NCI-H146 (cell line): Measurements from ENCODE around the gene ADAMTS19.

Source experiments
- DNase-seq: peaks from one replicate; lab custom pipeline; 2025; lab: John Stamatoyannopoulos, UW

Gene ADAMTS19

GRCh38 chr5:129465776-129466344 is 5.8 kb downstream of the ADAMTS19 start:
- no peak for DNase-seq

- no peak for DNase-seq
Measured at GRCh38 chr5:129474544-129474943, 14.4 kb downstream of the ADAMTS19 start.

- DNase-seq = no peak
Measured at GRCh38 chr5:129476751-129477150, 16.7 kb downstream of the ADAMTS19 start.

- no peak for DNase-seq
Measured at GRCh38 chr5:129477532-129477931, 17.4 kb downstream of the ADAMTS19 start.

- no peak for DNase-seq
Measured at GRCh38 chr5:129481161-129481560, 21.1 kb downstream of the ADAMTS19 start.

- DNase-seq = no peak
Measured at GRCh38 chr5:129496421-129496820, 36.3 kb downstream of the ADAMTS19 start.

GRCh38 chr5:129496864-129497595 is 36.9 kb downstream of the ADAMTS19 start:
- DNase-seq = no peak

- no peak for DNase-seq
Measured at GRCh38 chr5:129499208-129499852, 39.2 kb downstream of the ADAMTS19 start.

GRCh38 chr5:129500101-129500500 is 40.0 kb downstream of the ADAMTS19 start:
- DNase-seq = no peak

GRCh38 chr5:129506086-129506485 is 46.0 kb downstream of the ADAMTS19 start:
- no peak for DNase-seq

GRCh38 chr5:129506950-129507349 is 46.9 kb downstream of the ADAMTS19 start:
- no peak for DNase-seq

GRCh38 chr5:129507527-129507926 is 47.4 kb downstream of the ADAMTS19 start:
- no peak for DNase-seq

- no peak for DNase-seq
Measured at GRCh38 chr5:129508606-129509005, 48.5 kb downstream of the ADAMTS19 start.

GRCh38 chr5:129509363-129509975 is 49.4 kb downstream of the ADAMTS19 start:
- DNase-seq = no peak

- no peak for DNase-seq
Measured at GRCh38 chr5:129511291-129511690, 51.2 kb downstream of the ADAMTS19 start.

GRCh38 chr5:129541051-129541450 is 81.0 kb downstream of the ADAMTS19 start:
- DNase-seq = no peak

GRCh38 chr5:129541648-129542251 is 81.7 kb downstream of the ADAMTS19 start:
- DNase-seq = no peak

GRCh38 chr5:129547137-129547536 is 87.0 kb downstream of the ADAMTS19 start:
- no peak for DNase-seq

GRCh38 chr5:129554134-129554904 is 94.2 kb downstream of the ADAMTS19 start:
- no peak for DNase-seq

GRCh38 chr5:129563585-129563984 is 103.5 kb downstream of the ADAMTS19 start:
- DNase-seq = no peak

- no peak for DNase-seq
Measured at GRCh38 chr5:129569295-129569694, 109.2 kb downstream of the ADAMTS19 start.

- DNase-seq = no peak
Measured at GRCh38 chr5:129572060-129572459, 112.0 kb downstream of the ADAMTS19 start.
